Memory B cell (primary cell): ENCODE data around the gene ST8SIA5.

ENCODE experiments used
- ATAC-seq: fragments of 150-1000 bp; cut with Tn5 transposase; 2 replicates; pipeline ENCODE4 v1.10.0; 2021; ENCODE audit warnings: low read depth, mild to moderate bottlenecking, moderate library complexity
- DNase-seq, 2 donors: peaks; one replicate each; pipeline ENCODE4 v3.0.0; 2022; ENCODE audit warnings: low spot score in 2 of 2
- H3K27ac Mint-ChIP-seq: one replicate; pipeline ENCODE4 v1.8.0; 2022; ENCODE audit warnings: mild to moderate bottlenecking, moderate library complexity, mixed read lengths
- H3K27me3 Mint-ChIP-seq: one replicate; pipeline ENCODE4 v1.8.0; 2022; ENCODE audit warnings: mixed read lengths
- H3K36me3 Mint-ChIP-seq: one replicate; pipeline ENCODE4 v1.8.0; 2022; ENCODE audit warnings: mild to moderate bottlenecking, mixed read lengths
- H3K4me1 Mint-ChIP-seq: one replicate; pipeline ENCODE4 v1.8.0; 2022; ENCODE audit warnings: mixed read lengths
- H3K4me3 Mint-ChIP-seq: one replicate; pipeline ENCODE4 v1.8.0; 2022; ENCODE audit warnings: mild to moderate bottlenecking, moderate library complexity, mixed read lengths
- H3K9me3 Mint-ChIP-seq: one replicate; pipeline ENCODE4 v1.8.0; 2022; ENCODE audit warnings: mixed read lengths

ST8SIA5 gene

GRCh38 chr18:46712406-46712805 is 44.4 kb downstream of the ST8SIA5 start:
- Mint-ChIP-seq H3K27me3 (peaks cover 2% of the 10 kb centered on the region), H3K27ac (no peak overlapping the region), H3K4me1 (no peaks in the 10 kb centered on the region), H3K36me3 (no peaks in the 10 kb centered on the region), H3K4me3 (no peak overlapping the region), H3K9me3 (no peaks in the 10 kb centered on the region)
- DNase-seq (no peak), ATAC-seq (no peak)

GRCh38 chr18:46711444-46711863 is 45.4 kb downstream of the ST8SIA5 start:
- peak; percentile 53 for ATAC-seq
- H3K36me3 Mint-ChIP-seq = no peaks in the 10 kb centered on the region
- no peak for DNase-seq
- no peak overlapping the region for H3K27ac Mint-ChIP-seq
- H3K4me1 Mint-ChIP-seq = no peaks in the 10 kb centered on the region
- H3K27me3 Mint-ChIP-seq = no peaks in the 10 kb centered on the region
- H3K9me3 Mint-ChIP-seq = no peaks in the 10 kb centered on the region
- H3K4me3 Mint-ChIP-seq = no peak overlapping the region

DNA sequence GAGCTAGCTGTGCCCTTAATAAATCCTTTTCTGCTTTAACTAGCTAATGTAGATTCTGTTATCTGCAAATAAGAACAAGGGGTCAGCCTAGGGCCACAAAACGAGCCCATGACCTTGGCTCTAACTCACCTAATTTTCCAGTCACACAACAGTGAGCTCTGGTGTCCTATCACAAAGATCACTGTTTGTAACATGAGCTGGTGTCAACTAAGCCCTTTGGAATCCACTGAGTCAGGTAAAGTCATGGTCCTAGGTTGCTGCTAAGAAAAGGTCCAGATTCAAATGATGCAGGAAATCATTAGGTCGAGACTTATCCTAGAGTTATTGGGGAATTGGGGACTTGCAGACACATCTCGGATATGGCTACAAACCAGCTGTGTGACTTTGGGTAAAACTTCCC is 49.9 kb downstream of the ST8SIA5 start:
- ATAC-seq = no peak
- no peak overlapping the region for H3K27ac Mint-ChIP-seq
- H3K27me3 Mint-ChIP-seq = peaks cover 5% of the 10 kb centered on the region
- DNase-seq = no peak
- H3K4me1 Mint-ChIP-seq = no peaks in the 10 kb centered on the region
- H3K4me3 Mint-ChIP-seq = no peak overlapping the region
- no peaks in the 10 kb centered on the region for H3K9me3 Mint-ChIP-seq
- no peaks in the 10 kb centered on the region for H3K36me3 Mint-ChIP-seq

DNA sequence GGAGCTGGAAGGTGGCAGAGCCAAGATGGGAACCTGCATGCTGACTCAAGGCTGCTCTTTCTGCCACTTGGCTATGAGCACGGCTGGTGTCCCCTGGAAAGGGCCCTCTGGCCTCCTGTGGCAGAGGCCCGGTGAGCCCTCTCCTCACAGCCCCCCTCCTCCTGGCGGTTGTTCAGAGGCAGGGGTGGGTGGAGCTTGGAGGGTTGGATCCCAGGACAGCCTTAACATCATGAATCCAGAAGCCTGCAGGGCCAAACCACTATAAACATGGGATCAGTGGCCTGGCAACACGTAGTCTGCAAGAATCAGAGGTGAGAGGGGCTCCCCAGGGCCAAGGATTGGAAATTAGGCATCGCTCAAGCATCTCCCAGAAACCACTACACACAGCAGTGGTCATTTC is 51.3 kb downstream of the ST8SIA5 start:
- ATAC-seq (no peak), DNase-seq (no peak)
- no peaks in the 10 kb centered on the region for H3K36me3 Mint-ChIP-seq
- no peaks in the 10 kb centered on the region for H3K9me3 Mint-ChIP-seq
- H3K27me3 Mint-ChIP-seq = peaks cover 5% of the 10 kb centered on the region
- H3K4me3 Mint-ChIP-seq = no peak overlapping the region
- no peak overlapping the region for H3K27ac Mint-ChIP-seq
- no peaks in the 10 kb centered on the region for H3K4me1 Mint-ChIP-seq

DNA sequence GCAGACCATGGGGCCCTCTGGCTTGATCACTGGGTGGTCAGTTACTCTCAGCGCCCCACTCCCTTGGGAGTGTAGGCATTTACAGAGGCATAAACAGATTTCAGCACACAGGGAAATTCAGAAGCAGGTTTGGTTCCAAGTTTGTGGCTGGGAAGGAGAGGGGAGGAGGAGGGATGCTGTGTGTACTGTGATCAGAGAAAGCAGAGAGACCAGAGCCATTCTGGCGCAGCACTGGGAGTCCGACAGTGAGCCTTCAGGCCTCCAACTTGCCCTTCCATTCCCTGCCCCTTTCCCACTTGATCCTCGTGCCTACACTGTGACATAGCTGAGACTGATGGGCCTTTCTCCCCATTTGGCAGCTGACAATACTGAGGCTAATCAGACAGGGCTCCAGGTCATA is 52.0 kb downstream of the ST8SIA5 start:
- Mint-ChIP-seq H3K4me3 (no peak overlapping the region), H3K4me1 (no peaks in the 10 kb centered on the region), H3K27ac (no peak overlapping the region), H3K9me3 (no peaks in the 10 kb centered on the region), H3K27me3 (peaks cover 5% of the 10 kb centered on the region), H3K36me3 (no peaks in the 10 kb centered on the region)
- DNase-seq (no peak), ATAC-seq (no peak)

DNA sequence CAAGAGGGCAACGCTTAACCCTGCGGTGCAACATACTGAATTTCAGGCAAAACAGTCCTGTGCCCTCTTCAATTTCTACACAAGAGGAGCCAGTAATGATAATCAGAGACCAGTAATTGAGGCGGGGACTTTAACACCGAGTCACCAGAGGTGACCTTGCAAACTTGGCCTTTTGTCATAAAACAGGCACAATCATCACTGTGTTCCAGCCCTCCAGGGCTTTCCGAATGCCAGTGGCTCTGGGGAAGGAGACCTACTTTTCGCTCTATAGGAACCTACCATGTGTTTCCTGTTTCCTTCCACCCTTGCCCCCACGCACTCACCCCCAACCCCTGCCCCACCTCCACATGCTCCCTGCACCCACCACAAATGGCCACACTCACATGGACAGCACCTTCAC is 52.7 kb downstream of the ST8SIA5 start:
- Mint-ChIP-seq H3K9me3 (no peaks in the 10 kb centered on the region), H3K27me3 (peaks cover 5% of the 10 kb centered on the region), H3K27ac (no peak overlapping the region), H3K4me3 (no peak overlapping the region), H3K4me1 (no peaks in the 10 kb centered on the region), H3K36me3 (no peaks in the 10 kb centered on the region)
- DNase-seq (no peak), ATAC-seq (no peak)

- peaks cover 5% of the 10 kb centered on the region for H3K9me3 Mint-ChIP-seq
- peaks cover 9% of the 10 kb centered on the region for H3K27me3 Mint-ChIP-seq
- DNase-seq (no peak), ATAC-seq (no peak)
- no peak overlapping the region for H3K4me3 Mint-ChIP-seq
- H3K27ac Mint-ChIP-seq = no peak overlapping the region
- no peaks in the 10 kb centered on the region for H3K36me3 Mint-ChIP-seq
- H3K4me1 Mint-ChIP-seq = no peaks in the 10 kb centered on the region
These were observed 54.4 kb downstream of the ST8SIA5 start for GRCh38 chr18:46702471-46702870.

DNA sequence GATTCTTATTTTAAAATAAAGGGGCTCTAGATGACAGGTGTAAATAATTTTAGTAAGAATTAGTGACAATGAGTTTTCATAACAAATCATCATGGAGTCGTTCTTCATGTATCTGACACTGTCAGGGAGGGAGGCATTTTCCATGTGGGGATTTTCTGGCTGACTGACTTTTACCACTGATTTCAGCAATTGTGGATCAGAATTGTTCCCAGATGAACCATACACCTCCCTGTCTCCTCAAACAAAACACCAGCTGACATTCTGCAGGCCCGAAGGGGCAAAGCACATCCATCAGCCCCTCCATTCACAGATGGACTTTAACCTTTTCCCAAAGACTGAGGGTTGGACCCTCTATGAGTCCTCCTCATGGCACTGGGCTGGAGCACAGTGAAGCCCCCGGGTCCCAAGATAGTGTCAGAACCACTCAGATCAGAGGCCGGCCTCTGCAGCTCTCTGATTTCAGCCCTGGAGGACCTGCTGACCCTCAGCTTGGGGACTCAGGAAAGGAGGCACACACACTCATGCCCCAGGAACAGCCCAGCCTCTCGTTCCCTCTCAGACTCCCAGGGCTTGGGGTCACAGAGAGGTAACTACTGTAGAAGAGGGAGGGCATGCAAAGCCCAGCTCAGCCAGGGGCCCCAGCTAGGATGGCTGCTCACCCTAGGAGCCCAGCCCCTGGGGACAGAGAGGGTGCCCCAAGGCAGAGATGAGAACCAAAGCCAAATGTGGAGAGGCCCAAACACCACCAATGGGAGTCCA is 56.6 kb downstream of the ST8SIA5 start:
- no peak for ATAC-seq
- DNase-seq = no peak
- Mint-ChIP-seq H3K9me3 (peaks cover 5% of the 10 kb centered on the region), H3K27ac (no peak overlapping the region), H3K27me3 (peaks cover 9% of the 10 kb centered on the region), H3K4me1 (no peaks in the 10 kb centered on the region), H3K36me3 (no peaks in the 10 kb centered on the region), H3K4me3 (no peak overlapping the region)

- ATAC-seq = no peak
- Mint-ChIP-seq H3K4me1 (no peaks in the 10 kb centered on the region), H3K4me3 (no peak overlapping the region), H3K27me3 (peaks cover 15% of the 10 kb centered on the region), H3K9me3 (peaks cover 5% of the 10 kb centered on the region), H3K36me3 (no peaks in the 10 kb centered on the region), H3K27ac (no peak overlapping the region)
- DNase-seq = no peak
These were observed 60.2 kb downstream of the ST8SIA5 start for GRCh38 chr18:46696702-46697101.

DNA sequence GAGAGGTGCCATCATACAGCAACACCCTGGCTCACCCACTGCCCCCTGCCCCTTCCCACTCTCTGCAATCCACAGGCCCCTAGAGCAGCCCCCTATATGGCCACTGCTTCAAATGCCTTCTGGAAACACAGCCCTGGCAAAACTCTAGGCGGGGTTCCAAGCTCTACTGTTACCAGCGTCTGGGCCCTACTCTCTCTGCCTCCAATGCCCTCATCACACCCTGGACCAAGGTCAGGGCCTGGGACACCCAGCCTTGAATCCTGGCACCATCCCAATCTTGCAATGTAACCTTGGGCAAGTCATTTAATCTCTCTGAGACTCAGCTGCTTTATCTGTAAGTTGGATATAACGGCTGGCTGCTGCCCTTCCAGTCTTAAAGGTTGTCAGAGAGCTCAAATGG is 60.6 kb downstream of the ST8SIA5 start:
- no peak for DNase-seq
- peaks cover 5% of the 10 kb centered on the region for H3K9me3 Mint-ChIP-seq
- ATAC-seq = no peak
- peaks cover 15% of the 10 kb centered on the region for H3K27me3 Mint-ChIP-seq
- H3K36me3 Mint-ChIP-seq = no peaks in the 10 kb centered on the region
- H3K4me3 Mint-ChIP-seq = no peak overlapping the region
- H3K27ac Mint-ChIP-seq = no peak overlapping the region
- no peaks in the 10 kb centered on the region for H3K4me1 Mint-ChIP-seq

GRCh38 chr18:46693996-46694395 is 62.9 kb downstream of the ST8SIA5 start:
- Mint-ChIP-seq H3K4me3 (no peak overlapping the region), H3K27me3 (peaks cover 15% of the 10 kb centered on the region), H3K27ac (no peak overlapping the region), H3K4me1 (no peaks in the 10 kb centered on the region), H3K9me3 (peaks cover 5% of the 10 kb centered on the region), H3K36me3 (no peaks in the 10 kb centered on the region)
- DNase-seq (no peak), ATAC-seq (no peak)

GRCh38 chr18:46688853-46689525 is 67.9 kb downstream of the ST8SIA5 start:
- H3K27ac Mint-ChIP-seq = no peak overlapping the region
- H3K27me3 Mint-ChIP-seq = peaks cover 11% of the 10 kb centered on the region
- no peak overlapping the region for H3K4me3 Mint-ChIP-seq
- ATAC-seq (no peak), DNase-seq (no peak)
- no peaks in the 10 kb centered on the region for H3K36me3 Mint-ChIP-seq
- no peaks in the 10 kb centered on the region for H3K9me3 Mint-ChIP-seq
- H3K4me1 Mint-ChIP-seq = no peaks in the 10 kb centered on the region

- H3K27me3 Mint-ChIP-seq = peaks cover 3% of the 10 kb centered on the region
- H3K9me3 Mint-ChIP-seq = no peaks in the 10 kb centered on the region
- H3K36me3 Mint-ChIP-seq = no peaks in the 10 kb centered on the region
- H3K4me3 Mint-ChIP-seq = no peak overlapping the region
- no peak for DNase-seq
- H3K27ac Mint-ChIP-seq = no peak overlapping the region
- H3K4me1 Mint-ChIP-seq = no peaks in the 10 kb centered on the region
- no peak for ATAC-seq
These were observed 70.7 kb downstream of the ST8SIA5 start for GRCh38 chr18:46686186-46686585.

DNA sequence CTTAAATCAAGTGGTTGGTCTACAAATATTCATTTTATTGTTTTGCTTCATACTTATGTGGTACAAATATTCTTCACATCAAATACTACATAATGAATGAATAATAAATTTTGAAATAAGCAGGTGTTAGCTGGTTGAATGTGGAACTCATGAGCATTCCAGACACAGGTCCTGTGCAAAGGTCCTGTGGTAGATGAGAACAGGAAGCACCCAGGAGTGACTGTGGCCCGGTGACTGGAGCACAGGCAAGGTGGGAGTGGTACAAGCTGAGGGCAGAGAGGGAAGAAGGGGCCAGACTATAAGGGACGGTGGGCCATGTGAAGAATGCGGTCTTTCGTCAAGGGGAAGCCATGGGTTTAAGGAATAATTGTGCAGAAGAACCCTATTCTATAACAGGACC is 73.6 kb downstream of the ST8SIA5 start:
- Mint-ChIP-seq H3K9me3 (no peaks in the 10 kb centered on the region), H3K36me3 (no peaks in the 10 kb centered on the region), H3K4me3 (no peak overlapping the region), H3K27ac (no peak overlapping the region), H3K4me1 (no peaks in the 10 kb centered on the region), H3K27me3 (peaks cover 7% of the 10 kb centered on the region)
- ATAC-seq (no peak), DNase-seq (no peak)
